GM18951 (cell line): ENCODE results near the gene ADARB2.

ENCODE experiments used
- POLR2A ChIP-seq: IDR thresholded peaks from 4 replicates; pipeline ENCODE4 v1.6.1; 2011; ENCODE audit warnings: mild to moderate bottlenecking; ENCODE audit not compliant: insufficient read length, insufficient read depth; ENCODE audit errors: extremely low read depth
- in situ Hi-C: fragments of 300-500 bp; cut with MboI; formaldehyde crosslinking; loops from one replicate; pipeline ENCODE4 v1.12.0; 2022; ENCODE audit warnings: low sequenced_read_pairs, mixed read lengths, inconsistent platforms; ENCODE audit not compliant: unreplicated experiment

Gene ADARB2

DNA sequence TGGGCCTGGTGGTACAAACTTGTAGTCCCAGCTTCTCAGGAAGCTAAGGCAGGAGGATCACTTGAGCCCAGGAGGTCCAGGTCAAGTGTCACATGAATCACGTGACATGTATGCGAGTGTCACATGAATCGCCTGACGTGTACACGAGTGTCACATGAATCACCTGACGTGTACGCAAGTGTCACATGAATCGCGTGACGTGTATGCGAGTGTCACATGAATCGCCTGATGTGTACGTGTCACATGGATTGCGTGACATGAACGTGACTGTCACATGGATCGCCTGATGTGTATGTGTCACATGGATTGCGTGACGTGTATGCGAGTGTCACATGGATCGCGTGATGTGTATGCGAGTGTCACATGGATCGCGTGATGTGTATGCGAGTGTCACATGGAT is 9.5 kb upstream of the ADARB2 start:
- TF ChIP-seq POLR2A = no peak
- in situ Hi-C loops = no loop called here

DNA sequence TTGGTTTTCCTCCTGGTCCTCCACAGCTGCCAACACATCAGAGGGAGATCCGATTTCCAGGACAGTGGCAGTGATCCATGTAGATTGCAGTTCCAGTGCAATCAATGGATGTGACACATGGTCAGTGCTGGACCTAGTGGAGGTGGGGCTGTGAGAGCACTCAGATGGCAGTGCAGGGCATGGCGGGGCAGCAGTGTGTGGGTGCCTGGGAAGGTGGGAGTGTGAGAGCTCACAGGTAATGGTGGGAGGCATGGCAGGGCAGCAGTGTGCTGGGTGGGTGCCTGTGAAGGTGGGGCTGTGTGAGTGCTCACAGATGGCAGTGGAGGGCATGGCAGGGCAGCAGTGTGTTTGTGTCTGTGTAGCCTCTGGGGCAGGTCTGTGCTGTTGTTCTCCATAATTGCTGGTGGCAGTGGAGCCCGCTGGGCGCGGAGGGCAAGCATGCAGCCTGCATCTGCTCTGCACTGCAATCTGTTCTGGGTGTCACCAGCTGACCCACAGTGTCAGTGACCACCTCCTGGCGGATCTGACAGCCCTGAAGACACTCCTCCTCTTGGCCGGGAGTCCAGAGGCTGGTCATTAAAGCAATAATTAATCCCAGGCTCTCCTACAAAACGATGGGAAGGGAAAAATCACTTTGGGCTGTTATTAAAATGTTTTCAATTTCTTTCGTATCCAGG is 8.6 kb upstream of the ADARB2 start:
- no peak for TF ChIP-seq POLR2A
- in situ Hi-C loops = no loop called here

DNA sequence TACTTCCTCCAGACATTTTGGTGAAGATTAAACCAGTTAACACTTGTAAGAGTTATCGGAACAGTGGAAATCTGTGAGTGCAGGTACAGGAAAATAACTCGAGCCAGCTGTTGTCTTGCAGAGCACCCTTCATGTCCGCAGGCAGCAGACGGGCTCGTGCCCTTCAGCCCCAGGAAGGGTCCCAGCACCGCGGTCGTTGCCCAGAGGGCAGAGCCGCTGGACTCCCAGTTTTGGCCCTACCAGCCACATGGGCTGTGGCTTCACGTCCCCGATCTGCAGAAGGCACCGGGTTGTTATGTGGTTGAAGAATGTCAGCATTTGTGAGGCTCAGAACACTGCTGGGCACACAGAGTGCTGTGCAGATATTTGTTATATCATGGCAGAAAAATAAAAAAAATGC is 7.2 kb upstream of the ADARB2 start:
- no peak for TF ChIP-seq POLR2A
- in situ Hi-C loops = no loop called here

DNA sequence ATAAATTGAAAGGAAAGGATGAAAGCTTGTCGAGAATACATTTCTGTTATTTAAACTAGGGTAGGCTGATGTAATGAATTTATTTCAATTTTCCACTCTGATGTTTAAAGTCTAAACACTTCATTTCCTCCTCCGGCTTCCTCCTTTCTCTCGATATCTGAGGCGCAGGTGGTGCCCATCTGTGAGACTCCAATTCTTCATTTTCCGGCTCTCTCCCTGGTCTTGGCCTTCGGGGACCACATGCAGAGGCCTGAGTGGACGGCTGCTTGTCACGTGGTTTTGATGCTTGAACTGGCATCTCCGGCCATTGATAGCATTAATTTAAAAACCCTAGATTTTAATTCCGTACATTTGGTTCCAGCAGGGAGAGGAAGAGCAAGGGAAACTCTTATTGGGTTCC is 5.8 kb upstream of the ADARB2 start:
- no peak for TF ChIP-seq POLR2A
- in situ Hi-C loops = no loop called here

DNA sequence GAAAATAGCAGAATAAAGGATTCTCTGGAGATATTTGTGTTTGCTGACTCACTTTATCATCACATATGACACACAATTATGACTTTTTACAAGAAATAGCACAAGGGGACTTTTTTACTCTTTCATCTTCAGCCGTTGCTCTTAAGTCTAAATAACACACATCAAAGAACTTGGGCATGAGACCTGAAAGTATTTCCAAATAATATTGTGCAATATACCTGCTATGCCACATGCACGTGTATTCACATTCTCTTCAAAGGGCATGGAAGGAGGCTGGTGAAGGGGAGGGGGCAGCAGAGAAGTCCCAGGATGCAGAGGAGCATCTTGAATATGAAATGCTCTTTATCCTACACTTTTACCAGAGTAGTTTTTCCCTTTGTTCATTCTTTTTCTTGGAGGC is 4.1 kb upstream of the ADARB2 start:
- no peak for TF ChIP-seq POLR2A
- in situ Hi-C loops = no loop called here

DNA sequence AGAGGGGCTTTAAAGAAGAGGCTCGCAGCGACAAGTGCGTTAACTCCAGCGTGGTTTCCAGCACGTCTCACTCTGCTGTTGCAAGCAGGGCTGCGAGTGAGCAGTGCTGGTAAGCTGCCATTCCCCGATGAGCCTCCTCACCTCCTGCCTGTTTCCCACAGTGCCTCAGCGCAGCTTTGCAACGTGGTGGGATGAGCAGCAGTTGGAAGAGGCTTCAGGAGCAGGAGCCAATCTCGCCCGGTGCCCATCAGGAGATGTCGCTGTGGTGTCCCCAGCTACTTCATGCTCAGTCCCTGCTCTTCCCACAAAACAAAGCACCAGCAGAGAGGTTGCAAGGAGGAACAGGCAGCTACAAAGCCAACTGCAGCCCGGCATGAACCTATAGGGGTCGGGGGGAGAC is 2.4 kb upstream of the ADARB2 start:
- no peak for TF ChIP-seq POLR2A
- in situ Hi-C loops = no loop called here

DNA sequence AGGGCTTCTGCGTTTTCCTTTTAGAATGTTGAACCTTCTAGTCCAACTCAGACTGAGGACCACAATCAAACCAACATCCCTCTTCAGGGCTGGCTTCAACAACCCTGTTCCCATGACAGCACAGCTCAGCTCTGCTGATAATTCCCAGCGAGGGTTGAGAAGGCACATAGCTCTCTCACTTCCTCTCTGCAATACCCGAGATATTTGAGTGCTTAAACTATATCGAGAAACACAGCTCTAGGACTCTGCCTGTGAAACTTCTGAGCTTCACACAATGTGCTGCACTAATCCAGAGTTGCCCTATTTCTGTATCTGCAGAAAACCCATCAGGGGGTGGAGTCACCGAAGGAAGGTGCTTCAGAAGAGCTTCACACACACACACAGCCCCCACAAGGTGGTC is 1.6 kb upstream of the ADARB2 start:
- TF ChIP-seq POLR2A = no peak

DNA sequence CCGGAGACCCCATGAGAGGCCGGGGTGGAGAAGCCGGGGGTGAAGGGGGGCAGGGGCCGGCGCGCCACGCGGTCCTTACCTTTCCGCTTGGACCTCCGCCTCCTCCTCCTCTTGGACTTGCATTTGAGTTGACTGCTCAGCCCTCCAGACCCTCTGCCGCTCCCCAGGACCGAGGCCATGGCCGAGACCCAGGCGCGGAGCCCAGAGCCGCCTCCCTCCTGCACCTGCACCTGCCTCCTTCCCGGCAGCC is 428 bp downstream of the ADARB2 start:
- TF ChIP-seq POLR2A = no peak
- in situ Hi-C loops = no loop called here

More for the DNA sequence above, 1.6 kb upstream of the ADARB2 start:
- in situ Hi-C loops = no loop called here

DNA sequence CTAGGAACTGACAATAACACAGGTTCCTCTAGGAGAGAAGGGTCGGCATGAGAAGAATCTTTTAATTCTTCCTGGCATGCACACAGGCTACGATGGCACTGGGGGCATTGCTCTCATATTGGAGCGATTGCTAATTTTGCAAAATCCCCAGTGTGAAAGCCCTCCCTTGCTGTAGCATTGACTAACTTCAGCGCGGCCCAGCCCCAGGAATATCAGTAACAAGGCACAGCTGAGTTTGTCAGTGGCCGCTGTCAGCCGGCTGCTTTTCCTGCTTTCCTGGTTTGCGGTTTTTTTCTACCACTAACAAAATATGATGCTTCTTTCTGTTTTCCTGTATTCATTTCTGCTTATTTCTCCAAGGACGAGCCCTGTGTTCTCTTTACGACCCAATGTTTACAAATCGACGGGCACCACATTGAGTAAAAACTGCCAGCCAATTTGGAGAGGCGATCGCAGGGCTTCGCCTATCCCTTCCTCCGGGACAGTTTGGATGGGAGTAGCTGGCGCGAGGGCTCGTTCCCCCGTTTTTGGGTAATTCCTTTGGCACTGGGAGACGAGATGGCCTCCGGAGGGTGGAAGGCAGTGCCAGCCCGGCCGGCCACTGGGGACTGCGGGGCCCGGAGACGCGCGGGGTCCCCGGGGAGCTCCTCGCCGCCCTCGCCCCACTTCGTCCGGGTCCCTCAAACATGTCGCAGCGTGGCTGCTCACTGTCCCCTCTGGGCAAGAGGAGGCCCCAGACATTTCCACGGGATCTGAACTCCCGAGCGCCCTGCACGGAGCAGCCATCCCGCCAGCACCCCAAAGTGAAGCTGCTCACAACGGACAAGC is 967 bp downstream of the ADARB2 start:
- no peak for TF ChIP-seq POLR2A
- in situ Hi-C loops = no loop called here

DNA sequence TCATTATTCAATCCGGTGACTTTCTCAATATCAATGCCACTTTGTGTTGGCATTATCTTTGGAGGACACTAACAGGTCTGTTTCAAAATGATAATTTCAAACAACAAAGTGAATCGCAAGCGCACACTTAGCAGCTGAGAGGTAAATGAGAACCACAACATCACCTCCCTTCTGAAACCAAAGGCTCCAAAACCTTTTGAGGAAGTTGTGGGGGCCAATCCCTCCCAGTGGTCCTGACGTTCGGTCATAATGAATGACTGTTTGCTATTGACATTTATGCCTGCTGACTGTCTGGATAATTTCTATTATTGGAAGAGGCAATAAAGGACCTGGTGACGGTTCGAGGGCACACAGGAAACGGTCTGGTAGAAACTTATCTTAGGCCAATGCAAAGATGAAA is 1.8 kb downstream of the ADARB2 start:
- in situ Hi-C loops = no loop called here
- TF ChIP-seq POLR2A = no peak

DNA sequence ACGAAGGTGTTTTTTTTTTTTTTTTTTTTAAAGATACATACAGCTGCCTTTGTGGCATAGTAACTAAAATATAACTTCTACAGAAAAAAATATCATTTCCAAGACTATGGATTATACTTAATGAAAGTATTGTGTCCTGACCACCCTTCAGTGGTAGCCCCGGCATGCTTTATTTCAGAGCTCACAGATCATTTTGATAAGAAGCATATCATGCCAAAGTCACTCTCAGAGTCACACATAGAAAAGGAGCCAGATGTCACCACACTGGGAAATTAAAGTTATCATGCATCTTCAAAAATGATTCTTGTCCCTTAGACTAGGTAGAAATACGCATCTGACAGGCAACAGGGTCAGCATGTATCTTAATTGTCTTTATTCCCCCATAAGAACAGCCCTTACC is 3.0 kb downstream of the ADARB2 start:
- in situ Hi-C loops = no loop called here
- no peak for TF ChIP-seq POLR2A

DNA sequence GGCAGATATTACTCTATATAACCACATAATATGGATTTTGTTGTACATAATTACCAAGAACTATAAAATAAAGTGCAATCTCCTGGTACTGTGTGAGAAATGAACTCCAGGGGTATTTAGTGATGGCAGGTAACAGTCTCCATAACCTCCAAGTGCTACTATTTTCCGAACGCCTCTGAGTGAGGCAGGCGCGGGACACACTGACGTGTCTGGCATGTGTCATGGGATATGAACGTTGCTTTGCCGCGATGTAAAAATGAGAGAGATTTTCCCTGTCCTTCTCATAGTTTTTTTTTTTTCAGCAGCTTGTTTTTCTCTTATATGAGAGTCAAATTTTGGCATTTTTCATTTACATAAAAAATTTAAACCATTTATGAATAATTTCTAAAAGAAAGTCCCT is 3.6 kb downstream of the ADARB2 start:
- TF ChIP-seq POLR2A = no peak
- in situ Hi-C loops = no loop called here

DNA sequence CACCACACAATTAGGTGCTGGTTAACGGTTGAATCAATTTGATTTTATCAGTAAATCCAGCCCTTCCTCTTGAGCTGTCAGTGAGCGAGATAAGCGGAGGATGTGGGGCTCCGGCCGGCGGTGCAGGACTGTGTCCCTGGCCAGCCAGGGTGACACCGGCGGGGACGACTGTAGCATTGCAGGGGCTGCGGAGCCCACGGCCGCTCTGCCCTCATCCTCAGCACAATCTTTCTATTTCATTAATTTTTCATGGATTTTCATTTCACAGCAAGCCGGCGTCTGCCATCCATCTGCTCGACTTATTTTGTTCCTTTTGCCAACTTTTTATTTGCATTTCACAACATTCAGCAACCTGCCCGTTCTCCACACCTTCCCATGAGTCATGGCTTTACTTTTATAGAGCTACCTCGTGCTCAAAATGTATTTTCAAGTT is 4.7 kb downstream of the ADARB2 start:
- in situ Hi-C loops = no loop called here
- TF ChIP-seq POLR2A = no peak

DNA sequence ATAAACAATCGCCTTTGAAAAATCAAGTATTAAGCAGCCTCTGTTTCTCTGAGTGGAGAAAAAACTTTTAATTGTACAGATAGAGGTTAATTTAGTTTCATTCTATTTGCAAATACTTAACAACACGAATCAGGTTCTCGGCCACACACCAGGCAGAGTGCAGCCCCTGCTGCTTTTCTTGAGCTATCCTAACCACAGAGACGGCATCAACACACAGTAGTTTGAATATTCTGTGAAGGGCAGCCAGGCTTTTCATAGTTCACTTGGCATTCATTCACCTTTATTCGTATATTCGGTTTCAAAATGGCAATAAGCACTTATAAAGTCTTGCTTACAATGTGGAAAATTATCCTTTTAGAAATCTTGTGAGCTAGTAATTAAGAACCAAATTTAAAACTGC is 5.7 kb downstream of the ADARB2 start:
- no peak for TF ChIP-seq POLR2A
- in situ Hi-C loops = no loop called here
